Measurements from ENCODE around the gene ATXN1.
A peak's percentile ranks its signal among the peaks of the same experiment; 100 is the strongest.

DNA sequence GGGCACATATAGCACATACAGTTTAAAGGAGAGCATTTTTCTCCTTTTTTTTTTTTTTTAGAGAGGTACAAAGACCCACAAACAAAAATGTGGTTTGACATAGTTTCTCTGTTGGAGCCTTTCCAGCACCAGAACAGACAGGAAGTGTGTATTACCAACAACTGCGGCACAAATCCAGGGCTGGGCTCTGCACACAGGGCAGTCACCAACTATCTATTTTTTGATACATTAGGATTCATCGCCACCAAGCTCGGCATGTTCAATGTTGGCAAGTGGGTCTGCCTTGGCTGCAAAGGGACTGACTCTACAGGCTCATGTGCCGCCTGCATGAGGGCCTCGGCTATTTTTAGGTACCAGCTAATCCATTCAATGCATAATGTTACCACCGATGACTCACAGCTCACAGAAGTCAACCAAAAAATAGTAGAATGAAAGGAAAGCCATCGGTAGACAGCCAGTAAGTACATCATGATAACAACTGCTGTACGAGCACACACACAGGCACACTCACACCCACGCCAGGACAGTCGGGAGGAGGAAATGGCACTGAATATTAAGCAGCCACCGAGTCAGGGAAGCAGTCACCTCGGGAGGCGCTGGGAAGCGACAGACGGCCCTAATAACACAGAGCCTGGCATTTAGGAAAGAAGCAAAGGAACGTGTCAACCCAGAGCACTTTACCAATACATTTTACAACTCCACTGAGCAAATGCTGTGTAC is 441.3 kb downstream of the ATXN1 start:
- TF ChIP-seq, protein P1, sequence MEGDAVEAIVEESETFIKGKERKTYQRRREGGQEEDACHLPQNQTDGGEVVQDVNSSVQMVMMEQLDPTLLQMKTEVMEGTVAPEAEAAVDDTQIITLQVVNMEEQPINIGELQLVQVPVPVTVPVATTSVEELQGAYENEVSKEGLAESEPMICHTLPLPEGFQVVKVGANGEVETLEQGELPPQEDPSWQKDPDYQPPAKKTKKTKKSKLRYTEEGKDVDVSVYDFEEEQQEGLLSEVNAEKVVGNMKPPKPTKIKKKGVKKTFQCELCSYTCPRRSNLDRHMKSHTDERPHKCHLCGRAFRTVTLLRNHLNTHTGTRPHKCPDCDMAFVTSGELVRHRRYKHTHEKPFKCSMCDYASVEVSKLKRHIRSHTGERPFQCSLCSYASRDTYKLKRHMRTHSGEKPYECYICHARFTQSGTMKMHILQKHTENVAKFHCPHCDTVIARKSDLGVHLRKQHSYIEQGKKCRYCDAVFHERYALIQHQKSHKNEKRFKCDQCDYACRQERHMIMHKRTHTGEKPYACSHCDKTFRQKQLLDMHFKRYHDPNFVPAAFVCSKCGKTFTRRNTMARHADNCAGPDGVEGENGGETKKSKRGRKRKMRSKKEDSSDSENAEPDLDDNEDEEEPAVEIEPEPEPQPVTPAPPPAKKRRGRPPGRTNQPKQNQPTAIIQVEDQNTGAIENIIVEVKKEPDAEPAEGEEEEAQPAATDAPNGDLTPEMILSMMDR (IDR thresholded peaks at IDR 0.05; ENCODE audit: insufficient read depth, low read length): no peak
- TF ChIP-seq GABPA (IDR thresholded peaks at IDR 0.05; ENCODE audit: low read depth) (no peak), POLR2AphosphoS5 (IDR thresholded peaks at IDR 0.05; ENCODE audit: low read depth) (no peak), SPI1 (IDR thresholded peaks at IDR 0.05; ENCODE audit: borderline replicate concordance, low read depth) (peak; percentile 47; the same call in 1 of the 2 replicates)
- TF ChIP-seq, protein P2, sequence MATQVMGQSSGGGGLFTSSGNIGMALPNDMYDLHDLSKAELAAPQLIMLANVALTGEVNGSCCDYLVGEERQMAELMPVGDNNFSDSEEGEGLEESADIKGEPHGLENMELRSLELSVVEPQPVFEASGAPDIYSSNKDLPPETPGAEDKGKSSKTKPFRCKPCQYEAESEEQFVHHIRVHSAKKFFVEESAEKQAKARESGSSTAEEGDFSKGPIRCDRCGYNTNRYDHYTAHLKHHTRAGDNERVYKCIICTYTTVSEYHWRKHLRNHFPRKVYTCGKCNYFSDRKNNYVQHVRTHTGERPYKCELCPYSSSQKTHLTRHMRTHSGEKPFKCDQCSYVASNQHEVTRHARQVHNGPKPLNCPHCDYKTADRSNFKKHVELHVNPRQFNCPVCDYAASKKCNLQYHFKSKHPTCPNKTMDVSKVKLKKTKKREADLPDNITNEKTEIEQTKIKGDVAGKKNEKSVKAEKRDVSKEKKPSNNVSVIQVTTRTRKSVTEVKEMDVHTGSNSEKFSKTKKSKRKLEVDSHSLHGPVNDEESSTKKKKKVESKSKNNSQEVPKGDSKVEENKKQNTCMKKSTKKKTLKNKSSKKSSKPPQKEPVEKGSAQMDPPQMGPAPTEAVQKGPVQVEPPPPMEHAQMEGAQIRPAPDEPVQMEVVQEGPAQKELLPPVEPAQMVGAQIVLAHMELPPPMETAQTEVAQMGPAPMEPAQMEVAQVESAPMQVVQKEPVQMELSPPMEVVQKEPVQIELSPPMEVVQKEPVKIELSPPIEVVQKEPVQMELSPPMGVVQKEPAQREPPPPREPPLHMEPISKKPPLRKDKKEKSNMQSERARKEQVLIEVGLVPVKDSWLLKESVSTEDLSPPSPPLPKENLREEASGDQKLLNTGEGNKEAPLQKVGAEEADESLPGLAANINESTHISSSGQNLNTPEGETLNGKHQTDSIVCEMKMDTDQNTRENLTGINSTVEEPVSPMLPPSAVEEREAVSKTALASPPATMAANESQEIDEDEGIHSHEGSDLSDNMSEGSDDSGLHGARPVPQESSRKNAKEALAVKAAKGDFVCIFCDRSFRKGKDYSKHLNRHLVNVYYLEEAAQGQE (IDR thresholded peaks at IDR 0.05; ENCODE audit: insufficient replicate concordance, low read depth): no peak

All from HL-60 (cell line).